ENCODE measurements around the gene HSPB9.

Gene HSPB9

GRCh38 chr17:42107124-42107523 is 15.5 kb upstream of the HSPB9 start:
- Mint-ChIP-seq H3K36me3 (ENCODE audit: low read depth) (no peaks in the 10 kb centered on the region), H3K4me1 (peaks cover 32% of the 10 kb centered on the region), H3K4me3 (peak overlapping the region; percentile 74), H3K9me3 (no peaks in the 10 kb centered on the region), H3K27ac (no peak overlapping the region), H3K27me3 (ENCODE audit: low read depth, poor library complexity) (peaks cover 43% of the 10 kb centered on the region)
- DNase-seq, result no peak
- no peak for TF ChIP-seq CTCF (IDR thresholded peaks at IDR 0.05)

GRCh38 chr17:42107597-42108576 is 14.7 kb upstream of the HSPB9 start:
- no peak for TF ChIP-seq CTCF (IDR thresholded peaks at IDR 0.05)
- Mint-ChIP-seq H3K4me1 (peaks cover 39% of the 10 kb centered on the region), H3K36me3 (ENCODE audit: low read depth) (no peaks in the 10 kb centered on the region), H3K4me3 (peak overlapping the region; percentile 74), H3K27me3 (ENCODE audit: low read depth, poor library complexity) (peaks cover 43% of the 10 kb centered on the region), H3K27ac (no peak overlapping the region), H3K9me3 (no peaks in the 10 kb centered on the region)
- DNase-seq, result peak; percentile 99

- DNase-seq, result no peak
- TF ChIP-seq CTCF (IDR thresholded peaks at IDR 0.05), result no peak
- peaks cover 40% of the 10 kb centered on the region for H3K27me3 Mint-ChIP-seq (ENCODE audit: low read depth, poor library complexity)
- H3K27ac Mint-ChIP-seq, result no peak overlapping the region
- no peaks in the 10 kb centered on the region for H3K36me3 Mint-ChIP-seq (ENCODE audit: low read depth)
- H3K4me3 Mint-ChIP-seq, result no peak overlapping the region
- H3K9me3 Mint-ChIP-seq, result no peaks in the 10 kb centered on the region
- H3K4me1 Mint-ChIP-seq, result peaks cover 39% of the 10 kb centered on the region
These were observed 13.5 kb upstream of the HSPB9 start for GRCh38 chr17:42109086-42109485.

- TF ChIP-seq CTCF (IDR thresholded peaks at IDR 0.05), result no peak
- H3K27me3 Mint-ChIP-seq (ENCODE audit: low read depth, poor library complexity), result peaks cover 30% of the 10 kb centered on the region
- H3K4me1 Mint-ChIP-seq, result peaks cover 38% of the 10 kb centered on the region
- no peak overlapping the region for H3K4me3 Mint-ChIP-seq
- H3K36me3 Mint-ChIP-seq (ENCODE audit: low read depth), result peaks cover 2% of the 10 kb centered on the region
- DNase-seq, result no peak
- H3K9me3 Mint-ChIP-seq, result no peaks in the 10 kb centered on the region
- no peak overlapping the region for H3K27ac Mint-ChIP-seq
These were observed 12.0 kb upstream of the HSPB9 start for GRCh38 chr17:42110301-42111264.

GRCh38 chr17:42111265-42111636 is 11.4 kb upstream of the HSPB9 start:
- H3K27me3 Mint-ChIP-seq (ENCODE audit: low read depth, poor library complexity), result peaks cover 23% of the 10 kb centered on the region
- no peak overlapping the region for H3K4me3 Mint-ChIP-seq
- peaks cover 38% of the 10 kb centered on the region for H3K4me1 Mint-ChIP-seq
- no peaks in the 10 kb centered on the region for H3K9me3 Mint-ChIP-seq
- no peak for TF ChIP-seq CTCF (IDR thresholded peaks at IDR 0.05)
- DNase-seq, result no peak
- peaks cover 5% of the 10 kb centered on the region for H3K36me3 Mint-ChIP-seq (ENCODE audit: low read depth)
- H3K27ac Mint-ChIP-seq, result no peak overlapping the region
